ACC112 (cell line): ENCODE measurements around the gene DENND4C.
"Not testable (repeated sequence)": the region's sequence is repeated elsewhere in the genome, so short reads cannot be mapped to it uniquely, and the experiment has no call there.

Source experiments
- H2AFZ ChIP-seq: fragments of 200-600 bp; sonication (generic); one replicate; pipeline ENCODE4 v1.6.0; 2017; ENCODE audit warnings: antibody characterized with exemption, low read length; ENCODE audit not compliant: unreplicated experiment
- H3K27ac ChIP-seq: fragments of 200-600 bp; sonication (generic); 2 replicates; pipeline ENCODE4 v1.5.1; 2014; ENCODE audit warnings: low read depth, mild to moderate bottlenecking, antibody characterized with exemption, low read length, moderate library complexity
- H3K27me3 ChIP-seq: fragments of 200-600 bp; sonication (generic); 2 replicates; pipeline ENCODE4 v1.6.1; 2014; ENCODE audit warnings: mild to moderate bottlenecking, antibody characterized with exemption, low read length, moderate library complexity, mixed read lengths; ENCODE audit not compliant: insufficient read depth
- H3K36me3 ChIP-seq: fragments of 200-600 bp; sonication (generic); 2 replicates; pipeline ENCODE4 v1.6.1; 2016; ENCODE audit warnings: mild to moderate bottlenecking, antibody characterized with exemption, low read length, moderate library complexity, mixed read lengths; ENCODE audit not compliant: insufficient read depth
- H3K4me1 ChIP-seq: fragments of 200-600 bp; sonication (generic); one replicate; pipeline ENCODE4 v1.6.1; 2016; ENCODE audit warnings: low read length, mixed read lengths; ENCODE audit not compliant: insufficient read depth, unreplicated experiment, control insufficient read depth
- H3K4me3 ChIP-seq: fragments of 200-600 bp; sonication (generic); 2 replicates; pipeline ENCODE4 v1.5.1; 2014; ENCODE audit warnings: mild to moderate bottlenecking, low read depth, low read length
- H3K79me2 ChIP-seq: fragments of 200-600 bp; sonication (generic); one replicate; pipeline ENCODE4 v1.6.0; 2016; ENCODE audit warnings: low read length; ENCODE audit not compliant: control insufficient read depth, unreplicated experiment, insufficient read depth

DENND4C gene

DNA sequence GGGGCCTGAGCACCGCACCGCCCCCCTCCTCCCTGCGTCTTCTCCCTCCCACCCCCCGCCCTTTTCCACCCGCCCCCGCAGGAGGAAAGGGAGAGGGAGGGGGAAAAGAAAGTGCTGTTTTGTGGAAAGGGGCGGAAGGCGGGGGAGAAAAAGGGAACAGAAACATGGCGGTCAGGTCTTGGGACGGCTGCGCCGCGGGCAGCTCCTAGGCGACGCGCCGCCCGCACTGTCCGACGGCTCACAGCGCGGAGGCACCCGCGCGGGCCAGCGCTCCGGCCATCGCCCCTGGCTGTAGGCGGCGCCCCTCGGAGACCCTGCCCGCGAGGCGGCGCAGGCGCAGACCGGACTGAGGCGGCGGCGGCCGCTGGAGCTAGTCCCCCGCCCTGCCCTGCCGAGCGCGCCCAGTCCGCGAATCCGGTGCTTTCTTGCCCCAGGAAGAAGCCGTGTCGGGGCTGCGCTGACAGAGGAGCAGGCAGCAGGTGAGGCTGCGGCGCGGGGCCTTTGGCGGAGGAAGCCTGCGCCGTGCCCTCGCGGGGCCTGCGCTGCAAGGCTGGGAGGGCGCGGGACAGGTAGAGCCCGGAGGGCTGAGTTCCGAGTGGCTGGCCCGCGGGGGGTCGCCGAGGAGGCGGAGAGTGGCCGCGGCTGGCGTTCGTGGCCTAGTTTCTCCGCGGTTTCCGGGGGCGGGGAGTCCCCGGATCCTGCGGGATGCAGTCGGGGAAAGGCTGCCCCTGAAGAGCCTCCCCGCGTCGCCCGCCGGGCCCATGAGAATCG is at the start of gene DENND4C:
Gene DENND4C, plus strand, starts transcription at position 339 of the 771 bp plus-strand sequence. CDS start 45,482 bp downstream, outside the sequence.
- H3K27me3 ChIP-seq, result no peaks in the 10 kb centered on the region
- peaks cover 48% of the 10 kb centered on the region for H3K79me2 ChIP-seq
- H2AFZ ChIP-seq, result peak within 1 kb of the TSS; percentile 92
- H3K4me3 ChIP-seq, result peak within 1 kb of the TSS; percentile 84
- peaks cover 5% of the 10 kb centered on the region for H3K4me1 ChIP-seq
- no peaks in the 10 kb centered on the region for H3K36me3 ChIP-seq
- H3K27ac ChIP-seq, result peak within 1 kb of the TSS; percentile 89

DNA sequence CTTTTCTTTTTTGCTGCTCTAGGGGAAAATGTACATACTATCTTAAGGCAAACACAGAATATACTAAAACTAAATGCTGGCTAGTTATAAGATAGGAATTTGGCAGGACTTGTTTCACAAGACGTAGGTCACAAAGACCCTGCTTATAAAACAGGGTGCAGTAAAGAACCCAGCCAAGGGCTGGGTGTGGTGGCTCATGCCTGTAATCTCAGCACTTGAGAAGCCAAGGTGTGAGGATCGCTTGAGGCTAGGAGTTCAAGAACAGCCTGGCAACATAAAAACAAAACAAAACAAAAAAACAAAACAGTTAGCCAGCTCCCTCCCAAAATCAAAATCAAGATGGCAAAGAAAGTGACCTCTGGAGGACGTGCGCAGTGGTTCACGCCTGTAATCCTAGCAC is 49.5 kb upstream of the DENND4C start:
- Histone ChIP-seq H2AFZ (no peak overlapping the region), H3K27ac (no peak overlapping the region), H3K4me1 (peaks cover 24% of the 10 kb centered on the region), H3K36me3 (no peaks in the 10 kb centered on the region), H3K27me3 (no peaks in the 10 kb centered on the region), H3K4me3 (no peak overlapping the region), H3K79me2 (no peaks in the 10 kb centered on the region)

DNA sequence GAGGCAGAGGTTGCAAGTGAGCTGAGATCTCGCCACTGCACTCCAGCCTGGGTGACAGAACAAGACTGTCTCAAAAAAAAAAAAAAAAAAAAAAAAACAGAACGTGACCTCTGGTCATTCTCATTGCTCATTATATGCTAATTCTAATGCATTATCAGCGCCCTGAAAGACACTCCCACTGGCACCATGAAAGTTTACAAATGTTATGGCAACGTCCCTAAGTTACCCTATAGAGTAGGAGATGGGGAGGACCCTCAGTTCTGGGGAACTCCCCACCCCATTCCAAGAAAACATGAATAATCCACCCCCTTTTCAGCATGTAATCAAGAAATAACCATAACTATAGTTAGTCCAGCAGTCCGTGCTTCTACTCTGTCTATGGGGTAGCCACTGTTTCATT is 48.9 kb upstream of the DENND4C start:
- no peaks in the 10 kb centered on the region for H3K36me3 ChIP-seq
- no peak overlapping the region for H2AFZ ChIP-seq
- H3K27me3 ChIP-seq, result no peaks in the 10 kb centered on the region
- no peaks in the 10 kb centered on the region for H3K79me2 ChIP-seq
- H3K4me1 ChIP-seq, result peaks cover 28% of the 10 kb centered on the region
- H3K27ac ChIP-seq, result no peak overlapping the region
- no peak overlapping the region for H3K4me3 ChIP-seq

DNA sequence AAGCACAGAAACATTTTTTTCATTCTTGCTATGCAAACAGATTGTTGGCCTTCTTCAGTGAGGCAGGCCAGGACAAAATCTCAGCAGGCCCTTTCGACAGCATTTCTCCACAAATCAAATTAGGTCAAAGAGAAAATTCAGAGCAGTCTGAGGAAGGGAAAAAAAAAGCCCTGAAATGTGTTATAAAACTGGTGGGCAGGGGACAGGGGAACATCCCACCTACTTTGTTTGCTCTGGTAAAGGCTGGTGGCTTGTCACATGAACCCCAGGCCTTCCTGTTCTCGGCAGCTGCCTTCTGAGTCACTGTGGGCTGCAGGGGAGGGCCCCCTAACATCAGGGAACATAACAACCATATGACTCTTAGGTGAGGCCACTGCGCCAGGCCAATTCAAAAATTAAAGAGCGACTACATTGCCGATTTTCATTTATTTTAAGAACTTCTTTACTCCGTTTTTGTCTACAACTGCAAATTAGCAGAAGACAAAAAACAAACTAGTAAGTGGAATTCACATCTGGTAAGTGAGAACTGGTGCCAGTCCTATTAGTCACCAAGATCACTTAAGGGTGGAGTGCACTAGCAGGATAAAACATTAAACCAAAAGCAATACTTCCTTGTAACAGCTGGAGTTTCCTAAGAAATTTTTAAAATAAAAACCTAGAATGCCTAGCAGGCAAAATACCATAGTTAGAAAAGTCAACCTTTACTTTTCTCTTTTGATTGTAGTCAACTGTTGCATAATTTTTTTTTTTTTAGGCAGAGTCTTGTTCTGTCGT is 46.2 kb upstream of the DENND4C start:
- peak overlapping the region; percentile 70 for H2AFZ ChIP-seq
- H3K27ac ChIP-seq, result peak overlapping the region; percentile 99
- H3K36me3 ChIP-seq, result no peaks in the 10 kb centered on the region
- H3K27me3 ChIP-seq, result no peaks in the 10 kb centered on the region
- no peaks in the 10 kb centered on the region for H3K79me2 ChIP-seq
- H3K4me3 ChIP-seq, result peak overlapping the region; percentile 31
- H3K4me1 ChIP-seq, result peaks cover 28% of the 10 kb centered on the region

GRCh38 chr9:19185191-19185590 is 45.3 kb upstream of the DENND4C start:
- Histone ChIP-seq H2AFZ (peak overlapping the region; percentile 62), H3K79me2 (no peaks in the 10 kb centered on the region), H3K27ac (peak overlapping the region; percentile 99), H3K27me3 (no peaks in the 10 kb centered on the region), H3K4me3 (no peak overlapping the region), H3K36me3 (no peaks in the 10 kb centered on the region), H3K4me1 (peaks cover 28% of the 10 kb centered on the region)

- Histone ChIP-seq H3K27ac (no peak overlapping the region), H3K4me3 (no peak overlapping the region), H3K36me3 (no peaks in the 10 kb centered on the region), H3K27me3 (no peaks in the 10 kb centered on the region), H3K4me1 (peaks cover 28% of the 10 kb centered on the region), H3K79me2 (no peaks in the 10 kb centered on the region), H2AFZ (no peak overlapping the region)
Observed at GRCh38 chr9:19186232-19186631, 44.3 kb upstream of the DENND4C start.

DNA sequence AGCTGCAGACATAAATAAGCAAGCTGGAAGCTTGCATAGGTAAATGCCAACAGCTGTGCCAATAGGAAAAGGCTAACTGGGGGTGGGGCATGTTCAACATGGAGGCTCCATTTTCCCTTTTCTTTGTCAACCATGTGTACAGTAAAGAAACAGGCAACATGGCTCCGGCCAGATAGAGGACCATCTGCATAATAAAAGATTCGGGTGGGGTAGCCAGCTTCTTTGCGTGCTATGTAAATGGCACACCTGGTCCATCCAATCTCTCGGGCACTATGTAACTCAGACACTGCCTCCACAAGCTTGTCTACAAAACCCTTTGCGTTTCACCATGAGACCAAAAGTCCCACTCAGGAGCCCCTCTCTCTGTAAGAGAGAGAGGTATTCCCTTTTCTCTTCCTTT is 41.7 kb upstream of the DENND4C start:
- Histone ChIP-seq H2AFZ (no peak overlapping the region), H3K27me3 (no peaks in the 10 kb centered on the region), H3K27ac (no peak overlapping the region), H3K4me3 (no peak overlapping the region), H3K79me2 (no peaks in the 10 kb centered on the region), H3K4me1 (peaks cover 18% of the 10 kb centered on the region), H3K36me3 (no peaks in the 10 kb centered on the region)

DNA sequence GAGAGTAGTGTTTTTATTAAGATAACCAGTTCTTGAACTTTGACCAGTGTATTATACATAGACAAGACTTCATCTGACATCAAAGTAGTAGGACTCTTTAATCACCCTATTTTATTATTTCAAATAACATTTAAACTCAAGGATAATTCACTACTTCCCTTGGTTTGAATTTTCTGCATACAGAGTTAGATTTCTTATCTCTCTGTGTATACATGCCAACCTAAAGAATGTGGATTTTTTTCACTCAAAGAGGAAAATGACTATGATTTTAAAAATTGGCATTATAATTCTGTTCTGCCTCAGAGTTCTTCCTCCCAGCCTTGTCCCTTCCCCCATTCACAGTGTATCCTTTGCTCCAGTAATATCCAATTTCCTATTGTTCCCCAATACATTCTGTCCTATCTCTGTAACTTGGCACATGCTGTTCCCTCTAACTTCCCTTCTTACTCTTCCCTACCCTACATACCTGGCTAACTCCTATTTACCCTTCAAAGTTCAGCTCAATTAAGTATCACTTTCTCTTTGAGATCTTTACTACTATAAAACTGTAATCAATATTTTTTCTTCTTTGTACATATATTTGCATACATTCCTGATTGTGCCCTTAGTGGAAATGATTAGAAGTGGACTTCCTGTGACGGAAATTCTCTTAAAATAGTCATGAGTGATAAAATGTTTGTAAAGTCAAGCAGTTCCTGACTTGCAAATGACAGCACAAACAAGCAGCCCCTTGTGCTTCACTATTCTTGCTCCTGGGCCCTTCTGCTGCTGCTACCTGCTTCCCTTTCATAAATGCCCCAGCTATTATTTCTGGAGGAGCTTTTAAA is 38.1 kb upstream of the DENND4C start:
- H2AFZ ChIP-seq, result no peak overlapping the region
- H3K4me1 ChIP-seq, result peaks cover 3% of the 10 kb centered on the region
- H3K79me2 ChIP-seq, result no peaks in the 10 kb centered on the region
- H3K4me3 ChIP-seq, result no peak overlapping the region
- no peak overlapping the region for H3K27ac ChIP-seq
- H3K36me3 ChIP-seq, result no peaks in the 10 kb centered on the region
- H3K27me3 ChIP-seq, result no peaks in the 10 kb centered on the region

GRCh38 chr9:19193029-19193324 is 37.5 kb upstream of the DENND4C start:
- Histone ChIP-seq H3K36me3 (no peaks in the 10 kb centered on the region), H2AFZ (no peak overlapping the region), H3K4me1 (peaks cover 3% of the 10 kb centered on the region), H3K4me3 (no peak overlapping the region), H3K27me3 (no peaks in the 10 kb centered on the region), H3K79me2 (no peaks in the 10 kb centered on the region), H3K27ac (no peak overlapping the region)

- not testable (repeated sequence) for H3K79me2 ChIP-seq, H3K36me3 ChIP-seq, H3K27me3 ChIP-seq, H3K4me1 ChIP-seq, H3K27ac ChIP-seq, H2AFZ ChIP-seq, H3K4me3 ChIP-seq
Observed at GRCh38 chr9:19193358-19193973, 37.0 kb upstream of the DENND4C start.
